OCI-LY1 (cell line): ENCODE measurements around the gene SLC17A1.

ENCODE experiments used
- CTCF ChIP-seq: fragments of 200-600 bp; sonication (generic), shearing (Covaris generic); IDR thresholded peaks from 2 replicates; pipeline ENCODE4 v1.5.1; 2017; ENCODE audit warnings: mild to moderate bottlenecking, antibody characterized with exemption, low read length, moderate library complexity, mixed read lengths
- EZH2 ChIP-seq: fragments of 200-600 bp; sonication (generic), shearing (Covaris generic); IDR thresholded peaks from 2 replicates; pipeline ENCODE4 v1.8.0; 2017; ENCODE audit warnings: borderline replicate concordance, mixed run types, mild to moderate bottlenecking, antibody characterized with exemption, low read length, moderate library complexity, mixed read lengths

- no peak for TF ChIP-seq CTCF
- no peak for TF ChIP-seq EZH2
Measured at GRCh38 chr6:25764611-25765010, 67.2 kb downstream of the SLC17A1 start.
